Measurements from ENCODE around the gene RNF187. TPM values are rescaled to one million over a fixed set of nuclear protein-coding genes. Genes with fewer than 3 reads are reported as not detected.

RNF187 gene
- polyA plus RNA-seq, 2 of the 4 experiments (the other 2 are of a cell fraction), result 64.5 to 82.8 TPM

DNA sequence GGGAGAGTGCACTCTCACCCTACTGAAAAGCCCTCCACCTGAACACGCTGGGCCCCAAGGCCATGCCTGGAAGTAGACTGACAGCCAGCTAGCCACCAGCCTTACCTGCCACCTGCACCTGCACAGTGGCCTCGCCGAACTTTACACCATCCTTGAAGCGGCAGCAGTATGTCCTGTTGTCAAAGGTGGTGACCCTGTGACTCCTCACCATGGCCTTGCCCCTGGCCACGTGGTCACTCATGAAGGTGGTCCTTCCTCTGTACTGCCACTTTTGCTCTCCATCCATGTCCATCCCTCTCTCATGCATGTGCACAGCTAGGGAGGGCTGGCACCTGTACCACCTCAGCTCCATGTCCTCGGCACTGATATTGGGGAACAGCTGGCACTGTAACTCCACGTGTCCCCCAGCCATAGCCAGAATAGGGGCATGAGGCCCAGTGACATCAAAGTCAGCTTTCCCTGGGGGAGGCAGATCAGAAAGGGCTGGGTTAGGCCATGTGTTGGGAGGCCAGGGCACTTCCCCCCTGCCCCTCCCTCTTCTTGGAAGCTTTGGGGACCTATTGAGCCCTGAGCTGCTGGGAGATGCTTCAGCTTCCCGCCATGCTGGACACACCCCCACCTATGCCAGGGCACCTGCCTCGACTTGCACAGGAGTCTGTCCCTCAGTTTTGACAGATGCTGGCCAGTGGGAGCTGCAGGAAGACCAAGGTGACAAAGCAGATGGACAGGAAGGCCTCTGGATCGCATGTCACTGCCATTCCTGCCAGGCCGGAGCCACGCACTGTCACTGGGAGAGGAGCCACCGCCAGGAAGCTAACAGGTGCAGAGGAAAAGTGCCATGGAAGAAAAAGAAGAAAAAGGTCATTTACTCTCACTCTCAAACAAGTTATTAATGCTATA is 24.6 kb downstream of the RNF187 start:
- H3K27ac ChIP-seq, result no peak overlapping the region
- H3K4me2 ChIP-seq, result no peak overlapping the region
- CTCF ChIA-PET, result interaction anchor here (1.0 to 6.6 kb wide), 7 partner anchors 11 to 512 kb away, joined by 3 to 64 read pairs (median 7); no protein-coding TSS in a partner anchor
- TF ChIP-seq, protein P1, sequence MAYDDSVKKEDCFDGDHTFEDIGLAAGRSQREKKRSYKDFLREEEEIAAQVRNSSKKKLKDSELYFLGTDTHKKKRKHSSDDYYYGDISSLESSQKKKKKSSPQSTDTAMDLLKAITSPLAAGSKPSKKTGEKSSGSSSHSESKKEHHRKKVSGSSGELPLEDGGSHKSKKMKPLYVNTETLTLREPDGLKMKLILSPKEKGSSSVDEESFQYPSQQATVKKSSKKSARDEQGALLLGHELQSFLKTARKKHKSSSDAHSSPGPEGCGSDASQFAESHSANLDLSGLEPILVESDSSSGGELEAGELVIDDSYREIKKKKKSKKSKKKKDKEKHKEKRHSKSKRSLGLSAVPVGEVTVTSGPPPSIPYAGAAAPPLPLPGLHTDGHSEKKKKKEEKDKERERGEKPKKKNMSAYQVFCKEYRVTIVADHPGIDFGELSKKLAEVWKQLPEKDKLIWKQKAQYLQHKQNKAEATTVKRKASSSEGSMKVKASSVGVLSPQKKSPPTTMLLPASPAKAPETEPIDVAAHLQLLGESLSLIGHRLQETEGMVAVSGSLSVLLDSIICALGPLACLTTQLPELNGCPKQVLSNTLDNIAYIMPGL (CRISPR knock-in tag; IDR thresholded peaks at IDR 0.05; ENCODE audit: borderline replicate concordance), result no peak
- TF ChIP-seq HEYL (CRISPR knock-in tag; IDR thresholded peaks at IDR 0.05), result no peak
- TF ChIP-seq EHMT2 (IDR thresholded peaks at IDR 0.05; ENCODE audit: low read depth), result no peak
- no peak for TF ChIP-seq HOXB5 (CRISPR knock-in tag; IDR thresholded peaks at IDR 0.05)
- no peak for TF ChIP-seq ZFP36 (IDR thresholded peaks at IDR 0.05; ENCODE audit: borderline replicate concordance, partially characterized antibody)
- TF ChIP-seq JUN (IDR thresholded peaks at IDR 0.05), result no peak
- TF ChIP-seq POLR2A (IDR thresholded peaks at IDR 0.05; ENCODE audit: low read length), result no peak
- 72% methylated on average over 13 of the region's 13 CpGs for WGBS (ENCODE audit: missing lambda C conversion rate)
- no peaks in the 10 kb centered on the region for H3K4me1 ChIP-seq
- POLR2A ChIA-PET, result no interaction called here
- FAIRE-seq (no peak), DNase-seq (ENCODE audit: low read depth in 1 of 2, low spot score in 1 of 2) (no peak), ATAC-seq (no peak)
- no peaks in the 10 kb centered on the region for H3K9me3 ChIP-seq
- H3K4me3 ChIP-seq, result no peak overlapping the region

DNA sequence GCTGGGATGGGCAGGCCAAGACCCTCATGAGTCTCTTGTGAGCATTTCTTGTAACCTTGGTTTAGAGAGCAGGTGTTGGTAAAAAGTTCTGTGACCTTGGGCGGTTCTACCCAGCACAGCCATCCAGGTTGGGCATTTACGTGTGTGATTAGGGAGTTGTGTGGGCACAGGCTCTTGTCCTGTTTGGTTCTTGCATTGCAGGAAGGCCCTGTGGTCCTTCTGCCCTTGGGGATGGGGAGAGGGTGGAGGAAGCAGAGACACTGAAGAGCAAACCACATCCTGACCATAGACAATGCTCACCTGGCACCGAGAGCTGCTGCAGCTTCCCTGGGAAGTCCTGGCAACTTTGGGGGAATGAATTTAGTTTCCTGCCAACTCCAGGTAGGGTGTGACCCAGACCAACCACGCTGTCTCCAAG is 25.6 kb downstream of the RNF187 start:
- H3K4me3 ChIP-seq, result no peak overlapping the region
- WGBS (ENCODE audit: missing lambda C conversion rate), result 46% methylated on average over 4 of the region's 4 CpGs
- FAIRE-seq (no peak), DNase-seq (ENCODE audit: low read depth in 1 of 2, low spot score in 1 of 2) (no peak), ATAC-seq (no peak)
- CTCF ChIA-PET, result interaction anchor here (0.9 to 6.6 kb wide), 7 partner anchors 12 to 513 kb away, joined by 3 to 64 read pairs (median 7); no protein-coding TSS in a partner anchor
- H3K27ac ChIP-seq, result no peak overlapping the region
- no peak overlapping the region for H3K4me2 ChIP-seq
- TF ChIP-seq ZFP36 (IDR thresholded peaks at IDR 0.05; ENCODE audit: borderline replicate concordance, partially characterized antibody), result no peak
- no peak for TF ChIP-seq HDAC2 (IDR thresholded peaks at IDR 0.05)
- no peak for TF ChIP-seq SREBF2 (IDR thresholded peaks at IDR 0.05)
- no peak for TF ChIP-seq EP300 (IDR thresholded peaks at IDR 0.05)
- TF ChIP-seq, protein P2, sequence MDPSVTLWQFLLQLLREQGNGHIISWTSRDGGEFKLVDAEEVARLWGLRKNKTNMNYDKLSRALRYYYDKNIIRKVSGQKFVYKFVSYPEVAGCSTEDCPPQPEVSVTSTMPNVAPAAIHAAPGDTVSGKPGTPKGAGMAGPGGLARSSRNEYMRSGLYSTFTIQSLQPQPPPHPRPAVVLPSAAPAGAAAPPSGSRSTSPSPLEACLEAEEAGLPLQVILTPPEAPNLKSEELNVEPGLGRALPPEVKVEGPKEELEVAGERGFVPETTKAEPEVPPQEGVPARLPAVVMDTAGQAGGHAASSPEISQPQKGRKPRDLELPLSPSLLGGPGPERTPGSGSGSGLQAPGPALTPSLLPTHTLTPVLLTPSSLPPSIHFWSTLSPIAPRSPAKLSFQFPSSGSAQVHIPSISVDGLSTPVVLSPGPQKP (IDR thresholded peaks at IDR 0.05; ENCODE audit: low read depth, low read length), result no peak
- no peak for TF ChIP-seq MAFK (IDR thresholded peaks at IDR 0.05; ENCODE audit: partially characterized antibody)
- TF ChIP-seq HOXB5 (CRISPR knock-in tag; IDR thresholded peaks at IDR 0.05), result no peak
- no peak for TF ChIP-seq HEYL (CRISPR knock-in tag; IDR thresholded peaks at IDR 0.05)
- no peak for TF ChIP-seq CHD4 (IDR thresholded peaks at IDR 0.05; ENCODE audit: borderline replicate concordance)
- TF ChIP-seq, protein P3, sequence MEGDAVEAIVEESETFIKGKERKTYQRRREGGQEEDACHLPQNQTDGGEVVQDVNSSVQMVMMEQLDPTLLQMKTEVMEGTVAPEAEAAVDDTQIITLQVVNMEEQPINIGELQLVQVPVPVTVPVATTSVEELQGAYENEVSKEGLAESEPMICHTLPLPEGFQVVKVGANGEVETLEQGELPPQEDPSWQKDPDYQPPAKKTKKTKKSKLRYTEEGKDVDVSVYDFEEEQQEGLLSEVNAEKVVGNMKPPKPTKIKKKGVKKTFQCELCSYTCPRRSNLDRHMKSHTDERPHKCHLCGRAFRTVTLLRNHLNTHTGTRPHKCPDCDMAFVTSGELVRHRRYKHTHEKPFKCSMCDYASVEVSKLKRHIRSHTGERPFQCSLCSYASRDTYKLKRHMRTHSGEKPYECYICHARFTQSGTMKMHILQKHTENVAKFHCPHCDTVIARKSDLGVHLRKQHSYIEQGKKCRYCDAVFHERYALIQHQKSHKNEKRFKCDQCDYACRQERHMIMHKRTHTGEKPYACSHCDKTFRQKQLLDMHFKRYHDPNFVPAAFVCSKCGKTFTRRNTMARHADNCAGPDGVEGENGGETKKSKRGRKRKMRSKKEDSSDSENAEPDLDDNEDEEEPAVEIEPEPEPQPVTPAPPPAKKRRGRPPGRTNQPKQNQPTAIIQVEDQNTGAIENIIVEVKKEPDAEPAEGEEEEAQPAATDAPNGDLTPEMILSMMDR (IDR thresholded peaks at IDR 0.05), result no peak
- TF ChIP-seq ESRRA (IDR thresholded peaks at IDR 0.05; ENCODE audit: borderline replicate concordance, low read length), result no peak
- TF ChIP-seq, protein P4, sequence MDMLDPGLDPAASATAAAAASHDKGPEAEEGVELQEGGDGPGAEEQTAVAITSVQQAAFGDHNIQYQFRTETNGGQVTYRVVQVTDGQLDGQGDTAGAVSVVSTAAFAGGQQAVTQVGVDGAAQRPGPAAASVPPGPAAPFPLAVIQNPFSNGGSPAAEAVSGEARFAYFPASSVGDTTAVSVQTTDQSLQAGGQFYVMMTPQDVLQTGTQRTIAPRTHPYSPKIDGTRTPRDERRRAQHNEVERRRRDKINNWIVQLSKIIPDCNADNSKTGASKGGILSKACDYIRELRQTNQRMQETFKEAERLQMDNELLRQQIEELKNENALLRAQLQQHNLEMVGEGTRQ (IDR thresholded peaks at IDR 0.05), result no peak
- no peak for TF ChIP-seq PHF8 (IDR thresholded peaks at IDR 0.05; ENCODE audit: borderline replicate concordance, low read depth)
- TF ChIP-seq FOXS1 (CRISPR knock-in tag; IDR thresholded peaks at IDR 0.05), result no peak
- TF ChIP-seq CEBPB (IDR thresholded peaks at IDR 0.05), result no peak
- TF ChIP-seq GATA3 (IDR thresholded peaks at IDR 0.05; ENCODE audit: borderline replicate concordance), result no peak
- TF ChIP-seq MAZ (IDR thresholded peaks at IDR 0.05; ENCODE audit: borderline replicate concordance, low read depth, low read length), result no peak
- no peaks in the 10 kb centered on the region for H3K9me3 ChIP-seq
- POLR2A ChIA-PET, result no interaction called here
- no peaks in the 10 kb centered on the region for H3K4me1 ChIP-seq

Data from A549 (cell line).